HepG2 (cell line): ENCODE measurements around the gene LRRTM3.

Source experiments
- SNRNP70 ChIP-seq: fragments of 200-400 bp; formaldehyde crosslinking; IDR thresholded peaks from 2 replicates; pipeline ENCODE4 v1.6.1; 2017; ENCODE audit warnings: mild to moderate bottlenecking, low read depth, low read length, moderate library complexity
- ZNF136 ChIP-seq: sonication (generic); formaldehyde crosslinking; IDR thresholded peaks from 2 replicates; pipeline ENCODE4 v1.8.1; 2022; ENCODE audit warnings: low read depth, mild to moderate bottlenecking, moderate library complexity, missing genetic modification reagents

GRCh38 chr10:67077376-67077775 lies 151.5 kb downstream of the LRRTM3 start:
- TF ChIP-seq SNRNP70, result no peak
- TF ChIP-seq ZNF136 (CRISPR knock-in tag), result no peak
